Esophagus squamous epithelium (tissue), 4 donors: Measurements from ENCODE around the gene CHST1.

Experiments
- CTCF ChIP-seq, 6 experiments: fragments of 450-650 bp in 4 of 6; fragments of 200-600 bp in 2 of 6; sonication (generic) in 2 of 6; IDR thresholded peaks; one replicate each; pipeline ENCODE4 v1.5.1; 2016 to 2019; ENCODE audit warnings: antibody characterized with exemption in 6 of 6, mild to moderate bottlenecking in 4 of 6, moderate library complexity in 4 of 6
- POLR2A ChIP-seq, 4 donors: fragments of 450-650 bp; IDR thresholded peaks; one replicate each; pipeline ENCODE4 v1.6.1; 2017; ENCODE audit warnings: antibody characterized with exemption in 4 of 4, mild to moderate bottlenecking in 4 of 4, moderate library complexity in 3 of 4

GRCh38 chr11:45674481-45675190, 9.2 kb upstream of the CHST1 start:
- no peak for TF ChIP-seq POLR2A (IDR thresholded peaks at IDR 0.05)
- TF ChIP-seq CTCF (IDR thresholded peaks at IDR 0.05): no peak
